ENCODE measurements around the gene UNC5A. TPM values are rescaled to one million over a fixed set of nuclear protein-coding genes. Genes with fewer than 3 reads are reported as not detected.
A peak's percentile ranks its signal among the peaks of the same experiment; 100 is the strongest.

Gene UNC5A
- total RNA-seq, 1 experiment from 2014 or later: 3.1 TPM

GRCh38 chr5:176836811-176837706, 26.7 kb downstream of the UNC5A start:
- H3K4me1 ChIP-seq (replicated peaks; ENCODE audit: insufficient read depth): no peaks in the 10 kb centered on the region
- H3K27ac ChIP-seq: no peak overlapping the region
- ChIA-PET POLR2A (ENCODE audit: unreplicated experiment) (no interaction called here), CTCF (no interaction called here)
- H3K4me2 ChIP-seq: no peak overlapping the region
- H2AFZ ChIP-seq: no peak overlapping the region
- DNase-seq: no peak
- no TSS peak for BruUV-seq (replicated peaks)
- H3K79me2 ChIP-seq (ENCODE audit: low read depth): no peaks in the 10 kb centered on the region
- H4K20me1 ChIP-seq (ENCODE audit: insufficient read depth): no peaks in the 10 kb centered on the region
- H3K9me2 ChIP-seq (ENCODE audit: insufficient read depth): no peaks in the 10 kb centered on the region
- intact Hi-C loops (cut with micrococcal nuclease; ENCODE audit: unreplicated experiment): no loop called here
- H3K4me3 ChIP-seq: no peak overlapping the region
- H3K36me3 ChIP-seq (ENCODE audit: low read depth): no peaks in the 10 kb centered on the region
- no peak for TF ChIP-seq CTCF (conservative IDR thresholded peaks at IDR 0.05)
- H3F3A ChIP-seq (ENCODE audit: insufficient read depth, low read depth): no peaks in the 10 kb centered on the region
- H3K27me3 ChIP-seq (ENCODE audit: insufficient read depth, low read depth): no peaks in the 10 kb centered on the region
- no peaks in the 10 kb centered on the region for H3K9me3 ChIP-seq (ENCODE audit: insufficient read depth, low read depth)

- Histone ChIP-seq H3K9me2 (ENCODE audit: insufficient read depth) (no peaks in the 10 kb centered on the region), H3K9me3 (ENCODE audit: insufficient read depth, low read depth) (no peaks in the 10 kb centered on the region), H3K4me2 (no peak overlapping the region), H3K4me1 (replicated peaks; ENCODE audit: insufficient read depth) (no peaks in the 10 kb centered on the region), H3K27me3 (ENCODE audit: insufficient read depth, low read depth) (no peaks in the 10 kb centered on the region), H3K79me2 (ENCODE audit: low read depth) (no peaks in the 10 kb centered on the region), H4K20me1 (ENCODE audit: insufficient read depth) (no peaks in the 10 kb centered on the region), H3K27ac (no peak overlapping the region), H3F3A (ENCODE audit: insufficient read depth, low read depth) (0 out of 2 replicates have a peak, but pooled peaks cover under 1% of the 10 kb centered on the region), H3K36me3 (ENCODE audit: low read depth) (no peaks in the 10 kb centered on the region), H2AFZ (no peak overlapping the region), H3K4me3 (no peak overlapping the region)
- intact Hi-C loops (cut with micrococcal nuclease; ENCODE audit: unreplicated experiment): no loop called here
- peak in 1 of 2 experiments; percentile 79 for DNase-seq
- no TSS peak for BruUV-seq (replicated peaks)
- ChIA-PET POLR2A (ENCODE audit: unreplicated experiment) (no interaction called here), CTCF (interaction anchor here (0.6 kb wide), 1 partner anchor 177 kb away, joined by 3 read pairs; no protein-coding TSS in a partner anchor)
- TF ChIP-seq EZH2 (IDR thresholded peaks at IDR 0.05; ENCODE audit: low read depth) (no peak), CTCF (conservative IDR thresholded peaks at IDR 0.05) (no peak)
Observed at GRCh38 chr5:176837707-176838115, 27.4 kb downstream of the UNC5A start.

GRCh38 chr5:176843673-176844072, 33.3 kb downstream of the UNC5A start:
- Histone ChIP-seq H3K4me1 (replicated peaks; ENCODE audit: insufficient read depth) (peaks cover 27% of the 10 kb centered on the region), H4K20me1 (ENCODE audit: insufficient read depth) (no peaks in the 10 kb centered on the region), H3K79me2 (ENCODE audit: low read depth) (no peaks in the 10 kb centered on the region), H3K4me3 (no peak overlapping the region), H3K27me3 (ENCODE audit: insufficient read depth, low read depth) (no peaks in the 10 kb centered on the region), H3K9me2 (ENCODE audit: insufficient read depth) (no peaks in the 10 kb centered on the region), H3K9me3 (ENCODE audit: insufficient read depth, low read depth) (no peaks in the 10 kb centered on the region), H3K36me3 (ENCODE audit: low read depth) (no peaks in the 10 kb centered on the region), H3K27ac (no peak overlapping the region), H2AFZ (no peak overlapping the region), H3F3A (ENCODE audit: insufficient read depth, low read depth) (peaks cover 16% of the 10 kb centered on the region; the same call in 1 of the 2 replicates), H3K4me2 (no peak overlapping the region)
- CTCF ChIA-PET: no interaction called here
- DNase-seq: no peak
- intact Hi-C loops (cut with micrococcal nuclease; ENCODE audit: unreplicated experiment): loop anchor here (2.0 kb wide), 1 partner anchor 21 kb away; no protein-coding TSS in a partner anchor
- TF ChIP-seq CTCF (conservative IDR thresholded peaks at IDR 0.05) (no peak), EZH2 (IDR thresholded peaks at IDR 0.05; ENCODE audit: low read depth) (no peak)
- POLR2A ChIA-PET (ENCODE audit: unreplicated experiment): no interaction called here
- BruUV-seq (replicated peaks): no TSS peak

All from PC-9 (cell line).